GM13977 (cell line): ENCODE results near the gene HCN2.

Source experiments
- DNase-seq: peaks from one replicate; pipeline ENCODE4 v3.0.0; 2012; ENCODE audit warnings: low spot score
- CTCF ChIP-seq: IDR thresholded peaks from 2 replicates; pipeline ENCODE4 v1.5.1; 2012; ENCODE audit warnings: mild to moderate bottlenecking, control low read depth; ENCODE audit not compliant: insufficient read depth; ENCODE audit errors: extremely low read depth, missing control alignments
- in situ Hi-C: fragments of 300-500 bp; cut with MboI; formaldehyde crosslinking; loops from one replicate; pipeline ENCODE4 v1.12.0; 2022; ENCODE audit warnings: low sequenced_read_pairs, low pct_unique_long_range_greater_than_20kb, mixed read lengths, inconsistent platforms; ENCODE audit not compliant: unreplicated experiment

The HCN2 gene

GRCh38 chr19:589693-590395 is at the start of gene HCN2:
HCN2 (plus strand) TSS chr19:589881; CDS start chr19:589946, 65 bp downstream.
- in situ Hi-C loops, result loop anchor here (25.0 kb wide), 1 partner anchor 147 kb away; no protein-coding TSS in a partner anchor
- DNase-seq, result no peak
- no peak for TF ChIP-seq CTCF

- no peak for DNase-seq
- in situ Hi-C loops, result no loop called here
- no peak for TF ChIP-seq CTCF
Observed at GRCh38 chr19:540867-541637, 48.6 kb upstream of the HCN2 start.

- in situ Hi-C loops, result no loop called here
- no peak for TF ChIP-seq CTCF
- no peak for DNase-seq
Observed at GRCh38 chr19:541699-542098, 48.0 kb upstream of the HCN2 start.

DNA sequence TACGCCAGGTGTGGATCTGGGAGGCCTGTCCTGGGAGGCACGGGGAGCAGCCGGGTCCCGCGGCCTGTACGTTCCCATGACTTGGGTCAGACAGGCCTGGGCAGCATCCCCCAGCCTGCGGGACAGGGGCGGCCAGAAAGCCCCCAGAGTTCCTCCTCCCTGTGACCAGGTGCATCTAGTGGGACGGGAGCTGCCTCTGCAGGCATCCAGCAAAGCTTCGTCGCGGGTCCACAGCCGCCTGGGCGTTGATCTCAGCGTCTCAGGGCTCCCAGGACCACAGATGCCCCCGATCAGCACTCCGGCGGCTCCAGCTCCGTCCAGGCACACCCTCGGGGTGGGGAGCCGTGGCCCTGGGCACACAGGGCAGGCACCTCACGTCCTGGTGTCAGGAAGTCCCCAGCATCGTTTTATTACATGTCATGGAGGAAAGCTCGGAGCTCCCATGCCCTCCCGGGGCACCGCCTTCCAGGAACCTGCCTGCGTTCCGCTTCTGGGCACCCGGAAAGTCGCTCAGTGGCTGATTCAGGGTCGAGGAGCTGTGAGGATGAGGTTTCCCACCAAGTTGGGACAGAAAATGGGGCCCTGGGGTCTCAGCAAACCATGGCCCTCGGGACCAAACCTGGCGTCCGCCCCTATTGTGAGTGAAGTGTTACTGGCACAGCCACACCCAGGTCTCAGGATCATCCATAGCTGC is 47.4 kb upstream of the HCN2 start:
- TF ChIP-seq CTCF, result no peak
- DNase-seq, result no peak
- in situ Hi-C loops, result no loop called here

DNA sequence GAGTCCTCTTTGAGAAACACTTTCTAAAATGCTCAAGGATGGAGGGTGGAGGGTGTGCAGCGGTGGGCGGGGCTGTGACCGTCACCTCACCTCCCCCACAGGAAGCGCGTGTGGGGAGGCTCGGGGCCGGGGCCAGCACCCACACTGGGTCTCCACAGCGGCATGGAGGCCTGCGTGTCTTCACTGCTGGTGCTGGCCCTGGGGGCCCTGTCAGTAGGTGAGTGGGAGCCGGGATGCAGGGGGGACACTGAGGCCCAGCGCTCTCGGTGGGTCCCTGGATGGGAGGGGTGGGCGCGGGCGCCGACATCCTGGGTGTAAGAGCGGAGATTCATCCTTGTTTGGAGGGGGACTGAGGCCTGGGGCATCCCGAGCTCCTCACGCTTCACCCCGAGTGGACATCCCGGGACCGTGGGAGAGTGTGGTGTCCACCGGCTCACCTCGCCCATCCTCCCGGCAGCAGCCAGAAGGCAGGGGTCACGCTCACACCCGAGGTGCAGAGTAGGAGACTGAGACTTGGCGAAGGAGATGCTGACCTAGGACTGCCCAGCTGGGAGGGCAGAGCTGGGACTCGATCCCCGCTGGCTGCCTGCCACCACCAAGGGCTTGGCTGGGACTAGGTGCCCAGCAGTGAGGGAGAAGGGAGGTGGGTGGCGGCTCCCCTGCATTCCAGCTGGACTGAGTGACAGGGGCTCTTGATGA is 45.6 kb upstream of the HCN2 start, which contains the start of gene GZMM:
Gene GZMM (plus strand): TSS at position 144 of the 699 bp plus-strand sequence. CDS start 19 bp downstream, at position 163.
- TF ChIP-seq CTCF, result no peak
- no peak for DNase-seq
- in situ Hi-C loops, result no loop called here

DNA sequence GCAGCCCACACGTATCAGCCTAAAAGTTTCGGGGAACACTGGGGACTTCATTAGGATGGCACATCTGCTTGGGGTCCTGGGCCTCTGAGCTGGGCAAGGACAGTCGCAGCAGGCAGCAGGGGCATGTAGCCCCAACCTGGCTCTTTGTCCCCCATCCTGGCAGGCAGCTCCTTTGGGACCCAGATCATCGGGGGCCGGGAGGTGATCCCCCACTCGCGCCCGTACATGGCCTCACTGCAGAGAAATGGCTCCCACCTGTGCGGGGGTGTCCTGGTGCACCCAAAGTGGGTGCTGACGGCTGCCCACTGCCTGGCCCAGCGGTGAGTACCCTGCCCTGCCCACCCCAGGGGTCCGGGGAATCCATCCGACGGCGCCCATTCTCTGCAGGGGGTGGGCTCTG is 42.6 kb upstream of the HCN2 start:
- DNase-seq, result no peak
- in situ Hi-C loops, result no loop called here
- no peak for TF ChIP-seq CTCF
